Measurements from ENCODE around the gene RSPH9. TPM values are rescaled to one million over a fixed set of nuclear protein-coding genes. Genes with fewer than 3 reads are reported as not detected.
A peak's percentile ranks its signal among the peaks of the same experiment; 100 is the strongest.

Gene RSPH9
- total and polyA plus RNA-seq, 2 donors (not counting 3 experiments of a cell fraction or from before 2014, with no cell fraction given) = 0.18 to 0.27 TPM

- H3K4me1 ChIP-seq (ENCODE audit: control insufficient read depth, extremely low read depth, insufficient read depth, low read length) = peaks cover 4% of the 10 kb centered on the region
- H3K9ac ChIP-seq (replicated peaks; ENCODE audit: extremely low read depth, insufficient read depth, low read length) = no peak overlapping the region
- FAIRE-seq (no peak), DNase-seq (ENCODE audit: low read depth, low spot score) (no peak)
- peaks cover 3% of the 10 kb centered on the region for H3K79me2 ChIP-seq (ENCODE audit: control insufficient read depth, insufficient read depth, low read length)
- H4K20me1 ChIP-seq (replicated peaks; ENCODE audit: control insufficient read depth, extremely low read depth, insufficient read depth, low read length) = no peaks in the 10 kb centered on the region
- peaks cover 0 to 6% of the 10 kb centered on the region in 2 experiments for H3K36me3 ChIP-seq (ENCODE audit: control insufficient read depth in 2 of 2, extremely low read depth in 1 of 2, insufficient read depth in 2 of 2, low read length in 2 of 2)
- H2AFZ ChIP-seq (ENCODE audit: low read depth, low read length) = peak overlapping the region; percentile 99
- no peaks in the 10 kb centered on the region for H3K9me1 ChIP-seq (replicated peaks; ENCODE audit: control insufficient read depth, extremely low read depth, insufficient read depth, low read length)
- no peak overlapping the region for H3K27ac ChIP-seq (ENCODE audit: insufficient read depth, low read depth, low read length)
- H3K4me3 ChIP-seq (replicated peaks in 1 of 3; ENCODE audit: insufficient read depth in 1 of 3, low read depth in 1 of 3, low read length in 3 of 3) = peak overlapping the region in 2 of 3 experiments; percentile 38 to 50
- intact Hi-C loops (cut with micrococcal nuclease) (loop anchor here (1.0 kb wide), 1 partner anchor 9 kb away; no protein-coding TSS in a partner anchor), dilution Hi-C loops (cut with MboI; ENCODE audit: extremely low pct_ligation_motif_present, low sequenced_read_pairs) (no loop called here)
- no peaks in the 10 kb centered on the region for H3K27me3 ChIP-seq (ENCODE audit: control insufficient read depth in 2 of 2, insufficient read depth in 2 of 2, low read length in 2 of 2)
- BruUV-seq (replicated peaks) = no TSS peak
- H3K9me3 ChIP-seq (replicated peaks; ENCODE audit: control insufficient read depth, insufficient read depth, low read length) = no peaks in the 10 kb centered on the region
- ChIA-PET CTCF (interaction anchor here (0.7 to 2.0 kb wide), 7 partner anchors 9 to 433 kb away, joined by 3 to 11 read pairs (median 5); partner anchors contain the start of gene VEGFA), POLR2A (interaction anchor here (0.8 to 1.2 kb wide), 2 partner anchors 16 to 125 kb away, joined by 4 read pairs; partner anchors contain the start of gene GTPBP2)
- H3K4me2 ChIP-seq (ENCODE audit: insufficient read depth, low read length) = peak overlapping the region; percentile 88
- TF ChIP-seq MYC (IDR thresholded peaks at IDR 0.05; ENCODE audit: low read depth, low read length) (no peak), EZH2 (IDR thresholded peaks at IDR 0.05; ENCODE audit: borderline replicate concordance, low read depth, low read length, severe bottlenecking) (no peak), FOS (IDR thresholded peaks at IDR 0.05; ENCODE audit: borderline replicate concordance, insufficient read depth, low read length) (no peak), JUN (IDR thresholded peaks at IDR 0.05; ENCODE audit: borderline replicate concordance, insufficient read depth, insufficient read length, low read depth) (no peak), POLR2AphosphoS5 (IDR thresholded peaks at IDR 0.05; ENCODE audit: insufficient read depth, low read depth, low read length) (no peak)
Observed at GRCh38 chr6:43645613-43645964, 753 bp downstream of the RSPH9 start.

DNA sequence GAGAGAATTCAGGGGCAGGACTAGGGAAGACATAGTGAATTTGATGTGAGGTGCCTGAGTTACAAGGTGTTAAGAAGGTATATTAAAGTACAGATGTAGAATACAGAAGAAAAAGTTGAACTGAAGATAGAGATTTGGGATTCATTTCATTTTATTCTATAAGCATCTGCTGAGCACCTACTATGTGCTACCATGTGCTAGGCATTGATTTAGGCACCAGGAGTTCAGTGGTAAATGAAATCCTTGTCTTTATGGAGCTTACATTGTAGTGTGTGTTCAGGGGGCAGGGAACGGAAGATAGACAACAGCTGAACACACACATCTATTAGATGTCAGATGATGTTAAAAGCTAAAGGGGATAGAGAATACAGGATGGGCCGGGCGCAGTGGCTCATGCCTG is 2.8 kb downstream of the RSPH9 start:
- H3K79me2 ChIP-seq (ENCODE audit: control insufficient read depth, insufficient read depth, low read length) = no peaks in the 10 kb centered on the region
- FAIRE-seq (peak; percentile 26), DNase-seq (ENCODE audit: low read depth, low spot score) (no peak)
- H2AFZ ChIP-seq (ENCODE audit: low read depth, low read length) = no peak overlapping the region
- dilution Hi-C loops (cut with MboI; ENCODE audit: extremely low pct_ligation_motif_present, low sequenced_read_pairs) (no loop called here), intact Hi-C loops (cut with micrococcal nuclease) (no loop called here)
- peaks cover 4% of the 10 kb centered on the region for H3K4me1 ChIP-seq (ENCODE audit: control insufficient read depth, extremely low read depth, insufficient read depth, low read length)
- no peaks in the 10 kb centered on the region for H3K9me1 ChIP-seq (replicated peaks; ENCODE audit: control insufficient read depth, extremely low read depth, insufficient read depth, low read length)
- no peaks in the 10 kb centered on the region for H3K27me3 ChIP-seq (ENCODE audit: control insufficient read depth in 2 of 2, insufficient read depth in 2 of 2, low read length in 2 of 2)
- CTCF ChIA-PET = interaction anchor here (0.6 to 1.4 kb wide), 3 partner anchors 12 to 62 kb away, joined by 4 read pairs; partner anchors contain the start of gene MAD2L1BP
- no TSS peak for BruUV-seq (replicated peaks)
- no peak overlapping the region for H3K4me2 ChIP-seq (ENCODE audit: insufficient read depth, low read length)
- no peaks in the 10 kb centered on the region for H3K36me3 ChIP-seq (ENCODE audit: control insufficient read depth in 2 of 2, extremely low read depth in 1 of 2, insufficient read depth in 2 of 2, low read length in 2 of 2)
- H4K20me1 ChIP-seq (replicated peaks; ENCODE audit: control insufficient read depth, extremely low read depth, insufficient read depth, low read length) = no peaks in the 10 kb centered on the region
- no peaks in the 10 kb centered on the region for H3K9me3 ChIP-seq (replicated peaks; ENCODE audit: control insufficient read depth, insufficient read depth, low read length)
- TF ChIP-seq, protein P1, sequence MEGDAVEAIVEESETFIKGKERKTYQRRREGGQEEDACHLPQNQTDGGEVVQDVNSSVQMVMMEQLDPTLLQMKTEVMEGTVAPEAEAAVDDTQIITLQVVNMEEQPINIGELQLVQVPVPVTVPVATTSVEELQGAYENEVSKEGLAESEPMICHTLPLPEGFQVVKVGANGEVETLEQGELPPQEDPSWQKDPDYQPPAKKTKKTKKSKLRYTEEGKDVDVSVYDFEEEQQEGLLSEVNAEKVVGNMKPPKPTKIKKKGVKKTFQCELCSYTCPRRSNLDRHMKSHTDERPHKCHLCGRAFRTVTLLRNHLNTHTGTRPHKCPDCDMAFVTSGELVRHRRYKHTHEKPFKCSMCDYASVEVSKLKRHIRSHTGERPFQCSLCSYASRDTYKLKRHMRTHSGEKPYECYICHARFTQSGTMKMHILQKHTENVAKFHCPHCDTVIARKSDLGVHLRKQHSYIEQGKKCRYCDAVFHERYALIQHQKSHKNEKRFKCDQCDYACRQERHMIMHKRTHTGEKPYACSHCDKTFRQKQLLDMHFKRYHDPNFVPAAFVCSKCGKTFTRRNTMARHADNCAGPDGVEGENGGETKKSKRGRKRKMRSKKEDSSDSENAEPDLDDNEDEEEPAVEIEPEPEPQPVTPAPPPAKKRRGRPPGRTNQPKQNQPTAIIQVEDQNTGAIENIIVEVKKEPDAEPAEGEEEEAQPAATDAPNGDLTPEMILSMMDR (IDR thresholded peaks at IDR 0.05; ENCODE audit: extremely low read depth in 1 of 2, insufficient read depth in 1 of 2, low read depth in 1 of 2, low read length in 2 of 2) = no peak
- TF ChIP-seq MYC (IDR thresholded peaks at IDR 0.05; ENCODE audit: low read depth, low read length) (no peak), FOS (IDR thresholded peaks at IDR 0.05; ENCODE audit: borderline replicate concordance, insufficient read depth, low read length) (no peak), GATA2 (IDR thresholded peaks at IDR 0.05; ENCODE audit: insufficient read depth, insufficient read length, low read depth, low read length) (no peak), POLR2A (IDR thresholded peaks at IDR 0.05; ENCODE audit: low read depth, low read length) (no peak), MAX (IDR thresholded peaks at IDR 0.05; ENCODE audit: insufficient read depth, insufficient read length) (no peak), JUN (IDR thresholded peaks at IDR 0.05; ENCODE audit: borderline replicate concordance, insufficient read depth, insufficient read length, low read depth) (no peak), POLR2AphosphoS5 (IDR thresholded peaks at IDR 0.05; ENCODE audit: insufficient read depth, low read depth, low read length) (no peak), EZH2 (IDR thresholded peaks at IDR 0.05; ENCODE audit: borderline replicate concordance, low read depth, low read length, severe bottlenecking) (no peak)
- H3K4me3 ChIP-seq (replicated peaks in 1 of 3; ENCODE audit: insufficient read depth in 1 of 3, low read depth in 1 of 3, low read length in 3 of 3) = no peak overlapping the region
- H3K9ac ChIP-seq (replicated peaks; ENCODE audit: extremely low read depth, insufficient read depth, low read length) = no peak overlapping the region
- POLR2A ChIA-PET = no interaction called here
- H3K27ac ChIP-seq (ENCODE audit: insufficient read depth, low read depth, low read length) = no peak overlapping the region

All from endothelial cell of umbilical vein (primary cell).